ENCODE measurements around the gene RHBDL1.

RHBDL1 gene

GRCh38 chr16:649631-650030 lies 25.8 kb upstream of the RHBDL1 start:
- no peak for TF ChIP-seq CTCF (conservative IDR thresholded peaks at IDR 0.05; ENCODE audit: low read depth, low read length)
- no peak for DNase-seq (ENCODE audit: low read depth)
- peak overlapping the region; percentile 47 for H3K4me3 ChIP-seq (ENCODE audit: low read length)

DNA sequence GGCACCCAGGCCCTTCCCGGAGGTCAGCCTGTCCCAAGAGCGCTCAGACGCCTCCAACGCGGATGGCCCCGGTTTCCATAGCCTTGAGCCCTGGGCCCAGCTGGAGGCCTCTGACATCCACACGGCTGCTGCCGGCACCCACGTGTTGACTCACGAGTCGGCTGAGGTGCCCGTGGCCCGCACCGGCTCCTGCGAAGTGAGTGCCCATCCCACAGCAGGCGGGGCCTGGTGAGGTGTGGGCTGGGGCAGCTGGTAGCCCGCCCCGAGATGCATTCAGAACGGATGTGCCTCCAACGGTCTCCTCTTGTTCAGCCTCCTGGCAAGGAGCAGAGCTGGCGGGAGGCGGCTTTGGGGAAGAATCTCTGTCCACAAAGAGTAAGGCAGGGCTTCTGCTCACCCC lies 23.6 kb upstream of the RHBDL1 start:
- no peak for DNase-seq (ENCODE audit: low read depth)
- no peak overlapping the region for H3K4me3 ChIP-seq (ENCODE audit: low read length)
- TF ChIP-seq CTCF (conservative IDR thresholded peaks at IDR 0.05; ENCODE audit: low read depth, low read length): no peak

DNA sequence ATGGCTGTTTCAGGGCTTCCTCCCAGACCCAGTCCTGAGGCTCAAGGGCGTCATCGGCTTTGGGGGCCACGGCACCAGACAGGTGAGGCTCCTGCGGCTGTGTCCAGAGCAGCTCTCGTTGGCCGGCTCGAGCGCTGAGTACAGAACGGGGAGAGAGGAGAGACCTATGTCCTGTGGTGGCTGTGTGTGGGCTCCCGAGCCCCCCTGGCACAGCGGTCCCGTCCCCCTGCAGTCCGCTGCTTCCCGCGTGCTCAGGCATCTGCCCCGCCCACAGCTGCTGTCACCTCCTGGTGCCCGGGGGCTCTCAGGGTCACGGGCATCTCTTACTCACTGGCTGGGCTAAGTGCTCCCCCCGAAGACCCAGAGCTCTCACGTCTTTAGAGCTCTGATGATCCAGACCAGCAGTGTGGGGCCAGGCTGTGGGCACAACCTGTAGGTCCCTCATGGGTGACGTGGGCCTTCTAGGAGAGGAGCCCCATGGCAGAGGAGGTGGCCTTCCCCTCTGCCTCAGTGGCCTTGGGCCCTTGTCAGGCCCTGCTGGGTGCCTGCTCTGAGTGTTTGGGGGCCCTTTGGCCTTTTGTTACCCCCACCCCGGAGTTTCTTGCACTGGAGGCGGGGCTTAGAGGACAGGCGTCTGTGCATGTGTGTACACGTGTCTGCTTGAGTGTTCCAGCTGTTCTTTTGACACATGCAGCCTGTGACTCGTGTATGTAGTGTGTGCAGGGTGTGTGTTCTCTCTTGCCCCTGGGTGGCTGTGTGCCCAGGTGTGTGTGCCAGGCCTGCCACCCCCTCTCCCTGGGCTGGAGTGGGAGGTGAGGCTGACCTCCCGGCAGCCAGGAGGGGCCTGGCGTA lies 22.8 kb upstream of the RHBDL1 start:
- TF ChIP-seq CTCF (conservative IDR thresholded peaks at IDR 0.05; ENCODE audit: low read depth, low read length): no peak
- no peak overlapping the region for H3K4me3 ChIP-seq (ENCODE audit: low read length)

DNA sequence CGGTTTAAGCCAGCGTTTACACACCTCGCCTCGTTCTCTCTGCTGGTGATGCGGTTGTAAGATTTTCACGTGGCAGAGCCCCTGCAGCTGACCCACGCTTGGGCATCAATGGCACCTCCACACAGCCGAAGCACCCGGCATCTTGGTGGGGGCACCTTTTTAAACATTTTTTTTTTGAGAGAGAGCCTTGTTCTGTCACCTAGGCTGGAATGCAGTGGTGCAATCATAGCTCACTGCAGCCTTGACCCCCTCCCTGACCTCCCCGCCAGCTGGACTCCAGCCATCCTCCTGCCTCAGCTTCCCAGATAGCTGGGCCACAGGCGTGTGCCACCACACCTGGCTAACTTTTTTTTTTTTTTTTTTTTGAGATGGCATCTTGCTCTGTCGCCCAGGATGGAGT lies 21.4 kb upstream of the RHBDL1 start:
- TF ChIP-seq CTCF (conservative IDR thresholded peaks at IDR 0.05; ENCODE audit: low read depth, low read length): no peak
- H3K4me3 ChIP-seq (ENCODE audit: low read length): no peak overlapping the region
- DNase-seq (ENCODE audit: low read depth): no peak

More for the DNA sequence above, 22.8 kb upstream of the RHBDL1 start:
- DNase-seq (ENCODE audit: low read depth): no peak

- DNase-seq (ENCODE audit: low read depth): no peak
- no peak overlapping the region for H3K4me3 ChIP-seq (ENCODE audit: low read length)
- no peak for TF ChIP-seq CTCF (conservative IDR thresholded peaks at IDR 0.05; ENCODE audit: low read depth, low read length)
Observed at GRCh38 chr16:657487-657886, 18.0 kb upstream of the RHBDL1 start.

- TF ChIP-seq CTCF (conservative IDR thresholded peaks at IDR 0.05; ENCODE audit: low read depth, low read length): no peak
- H3K4me3 ChIP-seq (ENCODE audit: low read length): no peak overlapping the region
- no peak for DNase-seq (ENCODE audit: low read depth)
Observed at GRCh38 chr16:658679-659571, 16.5 kb upstream of the RHBDL1 start.
